ENCODE data around the gene DPM2. TPM values are rescaled to one million over a fixed set of nuclear protein-coding genes. Genes with fewer than 3 reads are reported as not detected.
A peak's percentile ranks its signal among the peaks of the same experiment; 100 is the strongest.

DPM2 gene
- total RNA-seq, 1 donor from 2014 or later = 14.9 TPM

GRCh38 chr9:127943011-127943662 lies 5.5 kb upstream of the DPM2 start:
- intact Hi-C loops (cut with DNase I) = loop anchor here (1.0 kb wide), 2 partner anchors 92 to 174 kb away; no protein-coding TSS in a partner anchor
- DNase-seq (ENCODE audit: low spot score) = no peak

- intact Hi-C loops (cut with DNase I) = loop anchor here (1.0 kb wide), 2 partner anchors 93 to 175 kb away; no protein-coding TSS in a partner anchor
- peak; percentile 90 for DNase-seq (ENCODE audit: low spot score)
Measured at GRCh38 chr9:127942216-127943010, 4.8 kb upstream of the DPM2 start.

DNA sequence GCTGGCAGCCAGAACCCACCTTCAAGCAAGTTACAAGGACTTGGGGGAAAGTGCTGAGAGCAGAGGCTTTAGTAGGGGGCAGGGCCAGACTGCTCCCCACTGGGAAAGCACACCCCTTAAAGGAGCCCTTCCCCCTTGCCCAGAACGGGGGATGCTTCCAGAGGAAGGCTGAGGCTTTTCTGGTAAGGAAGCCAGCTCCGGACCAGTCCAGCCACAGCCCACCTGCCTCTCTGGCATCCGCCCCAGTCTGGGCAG lies 4.2 kb upstream of the DPM2 start:
- no peak for DNase-seq (ENCODE audit: low spot score)
- intact Hi-C loops (cut with DNase I) = no loop called here

DNA sequence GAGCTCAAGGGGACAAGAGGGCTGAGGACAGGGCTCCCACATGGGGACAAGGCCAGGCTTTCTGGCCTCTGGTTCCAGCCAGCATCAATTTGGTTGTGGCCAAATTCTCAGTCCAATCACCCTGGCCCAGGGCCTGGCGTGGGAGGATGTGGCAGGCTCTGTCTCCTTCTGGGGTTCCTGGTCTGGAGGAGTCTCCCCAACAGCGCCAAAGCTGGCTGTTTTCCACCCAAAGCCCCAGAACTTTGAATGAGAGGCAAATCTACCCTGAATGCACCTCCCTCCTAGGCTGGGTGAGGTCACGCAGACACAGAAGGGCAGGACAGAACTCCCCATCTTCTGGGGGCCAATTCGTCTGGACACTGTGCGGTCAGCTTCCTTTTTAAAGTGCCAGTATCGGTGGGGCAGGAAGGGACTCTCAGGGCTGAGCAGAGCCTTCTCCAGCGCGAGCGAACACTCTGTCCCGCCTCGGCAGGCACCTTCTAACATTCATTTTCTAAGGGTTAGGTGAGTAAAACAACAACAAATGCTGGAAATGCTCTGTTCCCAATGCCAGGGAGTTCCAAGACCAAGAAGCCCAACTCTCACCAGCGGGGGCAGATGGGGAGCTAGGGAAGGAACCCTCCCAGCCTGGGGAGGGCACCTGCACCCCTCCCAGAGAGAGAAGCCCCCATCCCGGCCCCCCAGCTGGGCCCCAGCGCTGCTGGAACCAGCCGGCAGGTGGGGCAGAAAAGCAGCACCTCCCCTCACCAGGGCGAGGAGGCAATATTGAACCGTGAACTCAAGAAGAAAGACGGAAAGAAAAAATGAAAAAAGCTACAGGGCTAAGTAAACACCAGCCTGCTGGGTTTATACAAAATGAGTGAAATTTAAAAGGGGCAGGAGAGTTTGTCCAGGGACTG lies 3.7 kb upstream of the DPM2 start:
- intact Hi-C loops (cut with DNase I) = no loop called here
- no peak for DNase-seq (ENCODE audit: low spot score)

- intact Hi-C loops (cut with DNase I) = no loop called here
- no peak for DNase-seq (ENCODE audit: low spot score)
Measured at GRCh38 chr9:127940593-127940992, 2.9 kb upstream of the DPM2 start.

DNA sequence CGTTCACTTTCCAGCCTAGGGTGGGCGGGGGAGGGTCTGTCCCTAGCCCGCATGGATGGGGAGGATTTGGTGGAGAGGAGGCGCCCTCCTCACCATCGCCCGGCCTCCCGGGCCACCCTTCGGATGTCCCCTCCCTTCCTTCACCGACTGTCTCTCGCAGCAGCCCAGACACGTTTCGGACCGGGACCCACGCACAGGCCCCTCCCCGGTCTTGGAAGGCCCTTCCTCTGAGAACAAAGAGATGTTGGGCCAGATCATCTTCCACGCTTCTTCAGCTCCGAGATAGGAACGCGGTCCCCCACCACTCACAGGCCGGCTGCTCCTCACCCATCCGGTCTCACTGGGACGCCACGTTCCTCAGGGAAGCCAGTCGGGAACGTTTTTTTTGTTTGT lies 640 bp upstream of the DPM2 start:
- intact Hi-C loops (cut with DNase I) = no loop called here
- no peak for DNase-seq (ENCODE audit: low spot score)

DNA sequence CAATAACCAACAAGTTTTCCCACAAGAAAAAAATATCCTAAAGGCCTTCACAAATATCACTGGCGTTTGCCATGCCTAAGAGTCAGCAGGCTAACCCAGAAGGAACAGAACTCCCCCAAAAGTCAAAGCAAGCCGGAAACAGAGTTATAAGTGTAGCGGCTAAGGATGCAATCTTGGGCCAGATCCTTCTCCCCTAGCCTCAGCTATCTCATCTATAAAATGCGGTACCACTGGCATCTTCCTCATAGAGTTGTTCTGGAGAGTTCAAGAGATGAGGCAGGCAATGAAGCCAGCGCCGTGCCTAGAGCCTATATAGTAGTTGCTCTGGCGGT lies 632 bp downstream of the DPM2 start:
- intact Hi-C loops (cut with DNase I) = no loop called here
- no peak for DNase-seq (ENCODE audit: low spot score)

DNA sequence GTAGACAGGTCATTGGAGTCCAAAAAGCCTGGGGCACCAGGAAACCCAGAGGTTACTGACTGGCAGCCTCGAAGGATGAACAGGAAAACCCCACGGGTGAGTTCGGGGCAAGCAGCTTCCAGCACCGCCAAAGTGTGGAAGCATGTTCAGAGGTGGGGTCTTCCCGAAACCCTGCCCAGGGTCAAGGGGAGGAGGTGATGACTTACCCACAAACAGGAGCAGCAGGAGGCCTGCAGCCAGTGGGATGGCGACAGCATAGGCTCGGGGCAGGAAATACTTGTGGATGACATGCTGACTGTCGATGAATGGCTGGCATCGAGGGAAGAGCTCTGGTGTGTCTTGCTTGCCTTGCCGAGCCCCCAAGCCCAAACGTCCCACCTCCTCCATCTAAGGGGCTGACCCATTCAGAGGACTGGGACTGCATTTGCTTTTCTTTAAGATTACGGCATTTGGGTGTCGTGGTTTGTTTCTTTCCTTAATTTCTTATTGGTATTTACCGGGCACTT lies 1.3 kb downstream of the DPM2 start:
- intact Hi-C loops (cut with DNase I) = no loop called here
- DNase-seq (ENCODE audit: low spot score) = no peak

DNA sequence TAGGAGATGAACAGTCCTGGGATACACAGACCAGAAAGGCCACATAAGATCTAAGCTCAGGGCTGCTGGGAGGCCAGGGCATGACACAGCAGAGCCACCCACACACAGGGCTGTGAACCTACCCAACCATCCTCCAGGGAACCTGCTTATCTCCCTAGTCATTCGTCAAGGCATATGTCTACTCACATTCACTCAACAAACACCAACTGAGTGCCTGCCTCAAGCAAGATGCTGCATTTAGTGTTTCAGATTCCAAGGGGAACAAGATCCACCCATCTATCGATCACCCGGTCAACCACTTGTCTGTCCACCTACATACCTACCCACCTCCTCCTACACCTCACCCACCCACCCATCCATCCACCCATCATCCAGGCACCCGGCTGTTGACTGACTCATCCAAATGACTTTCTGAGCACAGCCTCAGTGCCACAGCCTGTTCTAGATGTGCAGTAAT lies 1.9 kb downstream of the DPM2 start:
- intact Hi-C loops (cut with DNase I) = no loop called here
- DNase-seq (ENCODE audit: low spot score) = no peak

GRCh38 chr9:127934986-127935385 lies 2.7 kb downstream of the DPM2 start:
- intact Hi-C loops (cut with DNase I) = no loop called here
- no peak for DNase-seq (ENCODE audit: low spot score)

- intact Hi-C loops (cut with DNase I) = no loop called here
- DNase-seq (ENCODE audit: low spot score) = no peak
Measured at GRCh38 chr9:127934248-127934647, 3.4 kb downstream of the DPM2 start.

DNA sequence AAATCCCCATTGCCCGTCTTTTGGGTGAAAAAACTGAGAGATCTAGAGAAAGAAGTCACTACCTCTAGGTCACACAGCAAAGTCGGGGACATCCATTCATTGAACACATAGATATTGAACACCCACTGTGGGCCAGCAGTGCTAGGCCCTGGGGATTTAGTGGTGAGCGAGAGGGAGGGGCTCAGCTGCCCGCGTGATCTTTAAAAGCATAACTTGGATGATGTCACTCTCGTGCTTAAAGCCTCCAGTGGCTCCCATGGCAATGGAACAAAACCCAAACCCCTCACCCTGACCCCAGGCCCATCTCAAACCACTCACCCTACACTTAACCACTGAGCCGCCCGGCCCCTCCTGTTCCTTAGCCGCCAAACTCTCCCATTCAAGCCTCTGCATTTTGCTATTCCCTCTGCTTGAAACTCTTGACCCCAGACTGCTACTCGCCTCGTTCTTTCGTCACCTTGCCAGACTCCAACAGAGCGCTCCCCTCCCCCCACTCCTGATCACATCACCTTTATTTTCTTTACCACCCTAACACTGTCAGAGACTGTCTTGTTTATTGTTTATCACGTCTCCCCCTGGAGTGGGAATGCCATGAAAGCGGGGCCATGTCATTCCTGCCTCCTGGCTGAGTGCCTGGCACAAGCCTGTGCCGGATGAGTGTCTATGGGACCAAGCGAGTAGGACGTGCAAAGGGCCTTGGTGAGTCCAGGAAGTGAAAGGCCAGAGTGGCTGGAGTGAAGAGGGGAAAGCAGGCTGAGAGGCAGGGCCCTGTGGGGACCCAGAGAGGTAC lies 6.4 kb downstream of the DPM2 start:
- no peak for DNase-seq (ENCODE audit: low spot score)
- intact Hi-C loops (cut with DNase I) = no loop called here

GRCh38 chr9:127930231-127931091 lies 7.2 kb downstream of the DPM2 start, which contains the start of gene PIP5KL1:
Gene PIP5KL1 (minus strand): TSS chr9:127930777. CDS start chr9:127930752, 25 bp downstream.
- DNase-seq (ENCODE audit: low spot score) = peak; percentile 88
- intact Hi-C loops (cut with DNase I) = no loop called here

GRCh38 chr9:127929625-127929979 lies 8.1 kb downstream of the DPM2 start:
- DNase-seq (ENCODE audit: low spot score) = no peak
- intact Hi-C loops (cut with DNase I) = no loop called here

DNA sequence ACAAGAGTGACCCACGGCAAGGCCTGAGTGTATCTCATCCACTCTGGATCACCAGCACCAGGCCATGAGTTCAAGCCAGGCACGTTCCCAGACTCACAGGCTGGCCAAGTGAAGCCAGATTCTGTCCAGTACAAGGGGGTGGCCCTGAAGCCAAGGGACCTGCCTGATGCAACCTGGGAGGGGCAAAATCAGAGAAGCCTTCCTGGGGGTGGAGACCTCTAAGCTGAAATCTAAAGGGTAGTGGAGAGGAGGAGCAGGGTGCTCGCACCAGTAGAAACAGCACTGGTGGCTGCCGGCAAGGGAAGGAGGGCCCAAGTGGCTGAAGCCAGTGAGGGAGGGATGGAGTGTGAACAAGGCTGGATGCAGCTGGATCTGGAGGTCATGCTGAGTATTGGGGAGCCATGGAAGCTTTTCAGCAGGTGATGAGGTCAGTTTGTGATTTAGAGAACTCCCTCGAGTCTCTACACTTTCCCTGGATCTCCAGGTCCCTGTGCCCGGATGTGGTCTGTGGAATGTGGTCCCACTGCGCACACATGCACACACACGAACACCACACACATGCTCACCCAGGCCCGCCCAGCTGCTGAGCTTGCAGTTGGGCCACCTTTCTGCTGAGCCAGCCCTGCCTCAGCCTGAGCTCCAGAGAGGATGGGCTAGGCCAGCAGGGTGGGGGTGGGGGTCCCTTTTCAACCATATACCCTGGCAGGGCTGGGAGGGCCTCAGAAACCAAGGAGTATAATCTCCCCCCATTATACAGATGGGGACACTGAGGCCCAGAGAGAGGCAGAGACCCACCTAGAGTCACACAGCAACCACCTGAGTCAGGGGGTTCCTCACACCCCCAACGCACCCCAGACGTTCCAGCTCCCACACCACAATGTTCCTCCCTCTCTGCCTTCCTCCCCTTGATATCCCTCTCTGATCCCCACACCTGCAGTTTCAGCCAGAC lies 8.7 kb downstream of the DPM2 start:
- DNase-seq (ENCODE audit: low spot score) = no peak
- intact Hi-C loops (cut with DNase I) = no loop called here

DNA sequence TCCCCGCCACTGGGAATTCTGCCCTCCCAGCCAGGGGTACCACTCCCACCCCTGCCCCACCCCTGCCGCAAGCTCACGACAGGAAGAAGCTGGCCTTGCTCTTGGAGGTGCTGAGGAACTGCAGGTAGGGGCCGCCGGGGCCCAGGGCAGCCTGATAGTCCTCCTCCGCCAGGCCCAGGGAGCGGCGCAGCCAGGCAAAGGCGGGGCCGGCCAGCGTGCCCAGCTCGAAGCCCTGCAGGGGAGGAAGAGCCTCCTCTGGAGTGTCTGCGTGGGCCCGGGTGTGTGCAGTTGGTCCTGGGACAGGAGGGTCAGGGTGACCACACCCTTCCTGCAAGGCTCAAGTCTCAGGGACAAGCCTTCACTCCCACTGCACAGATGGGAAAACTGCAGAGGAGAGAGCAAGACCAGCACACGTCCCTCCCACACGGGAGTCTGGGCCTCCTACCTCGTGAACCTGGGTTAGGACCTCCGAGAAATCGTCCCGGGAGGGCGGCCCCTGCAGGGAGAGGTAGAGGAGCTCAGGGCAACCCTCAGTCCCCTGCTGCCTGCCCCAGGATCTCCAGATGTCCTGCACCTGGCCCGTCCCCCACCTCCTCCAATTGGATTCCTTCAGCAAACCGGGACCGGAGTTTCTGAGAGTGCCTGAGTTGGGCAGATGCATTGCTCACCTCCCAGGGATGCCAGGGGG lies 9.5 kb downstream of the DPM2 start:
- intact Hi-C loops (cut with DNase I) = no loop called here
- DNase-seq (ENCODE audit: low spot score) = no peak
